Suprapubic skin (tissue), 4 donors: ENCODE data around the gene HMGCL.

Source experiments
- CTCF ChIP-seq, 2 donors: fragments of 200-600 bp in 1 of 2; fragments of 450-650 bp in 1 of 2; sonication (generic) in 1 of 2; IDR thresholded peaks; one replicate each; pipeline ENCODE4 v1.5.1; 2016 to 2019; ENCODE audit warnings: antibody characterized with exemption in 2 of 2, mild to moderate bottlenecking in 1 of 2, moderate library complexity in 1 of 2
- EP300 ChIP-seq: sonication (generic); formaldehyde crosslinking; IDR thresholded peaks from one replicate; pipeline ENCODE4 v1.6.1; 2017; ENCODE audit warnings: antibody characterized with exemption
- POLR2A ChIP-seq, 2 donors: fragments of 450-650 bp; IDR thresholded peaks; one replicate each; pipeline ENCODE4 v1.6.1; 2017; ENCODE audit warnings: antibody characterized with exemption in 2 of 2, mild to moderate bottlenecking in 2 of 2, moderate library complexity in 2 of 2
- POLR2AphosphoS5 ChIP-seq, 3 donors: sonication (generic); formaldehyde crosslinking; IDR thresholded peaks; one replicate each; pipeline ENCODE4 v1.6.1; 2017; ENCODE audit warnings: antibody characterized with exemption in 3 of 3

- no peak for TF ChIP-seq POLR2A (IDR thresholded peaks at IDR 0.05)
- no peak for TF ChIP-seq CTCF (IDR thresholded peaks at IDR 0.05)
- no peak for TF ChIP-seq POLR2AphosphoS5 (IDR thresholded peaks at IDR 0.05)
- TF ChIP-seq EP300 = no peak
Observed at GRCh38 chr1:23867542-23867894, 42.3 kb upstream of the HMGCL start.
